Stimulated activated naive CD8-positive, alpha-beta T cell treated with anti-CD3 and anti-CD28 coated beads, Interleukin-15, Interleukin-2, amounts not matched to agents 100 ng/mL and 50 ng/mL, for 24 hours (primary cell): Measurements from ENCODE around the gene CTSD.

Experiments used
- H3K27ac Mint-ChIP-seq: one replicate; pipeline ENCODE4 v1.8.0; 2021; ENCODE audit warnings: mild to moderate bottlenecking, mixed read lengths
- H3K27me3 Mint-ChIP-seq: one replicate; pipeline ENCODE4 v1.8.0; 2021; ENCODE audit warnings: mixed read lengths
- H3K36me3 Mint-ChIP-seq: one replicate; pipeline ENCODE4 v1.8.0; 2021; ENCODE audit warnings: low read depth, mixed read lengths
- H3K4me1 Mint-ChIP-seq: one replicate; pipeline ENCODE4 v1.8.0; 2021; ENCODE audit warnings: low read depth, mixed read lengths
- H3K4me3 Mint-ChIP-seq: one replicate; pipeline ENCODE4 v1.8.0; 2021; ENCODE audit warnings: mild to moderate bottlenecking, mixed read lengths
- H3K9me3 Mint-ChIP-seq: one replicate; pipeline ENCODE4 v1.8.0; 2021; ENCODE audit warnings: mixed read lengths

The CTSD gene

DNA sequence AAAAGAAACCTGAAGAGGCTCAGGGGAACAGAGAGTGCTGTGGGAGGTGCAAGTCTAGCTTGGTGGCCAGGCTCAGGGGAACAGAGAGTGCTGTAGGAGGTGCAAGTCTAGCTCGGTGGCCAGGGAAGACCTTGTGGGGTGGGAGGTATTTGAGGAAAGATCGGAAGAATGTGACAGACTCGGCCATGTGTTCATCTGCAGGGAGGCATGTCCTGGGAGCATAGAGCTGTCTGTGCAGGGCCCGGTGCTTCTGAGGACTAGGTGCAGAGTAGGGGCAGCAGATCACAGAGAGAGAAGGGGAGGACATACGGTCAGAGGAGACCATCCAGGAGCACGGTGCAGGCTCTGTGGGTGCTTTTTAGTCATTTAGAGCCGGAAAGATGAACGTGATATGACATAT lies 24.2 kb downstream of the CTSD start:
- no peaks in the 10 kb centered on the region for H3K4me1 Mint-ChIP-seq
- H3K27ac Mint-ChIP-seq = no peak overlapping the region
- peaks cover 24% of the 10 kb centered on the region for H3K9me3 Mint-ChIP-seq
- peaks cover 16% of the 10 kb centered on the region for H3K27me3 Mint-ChIP-seq
- H3K4me3 Mint-ChIP-seq = no peak overlapping the region
- peaks cover 10% of the 10 kb centered on the region for H3K36me3 Mint-ChIP-seq

DNA sequence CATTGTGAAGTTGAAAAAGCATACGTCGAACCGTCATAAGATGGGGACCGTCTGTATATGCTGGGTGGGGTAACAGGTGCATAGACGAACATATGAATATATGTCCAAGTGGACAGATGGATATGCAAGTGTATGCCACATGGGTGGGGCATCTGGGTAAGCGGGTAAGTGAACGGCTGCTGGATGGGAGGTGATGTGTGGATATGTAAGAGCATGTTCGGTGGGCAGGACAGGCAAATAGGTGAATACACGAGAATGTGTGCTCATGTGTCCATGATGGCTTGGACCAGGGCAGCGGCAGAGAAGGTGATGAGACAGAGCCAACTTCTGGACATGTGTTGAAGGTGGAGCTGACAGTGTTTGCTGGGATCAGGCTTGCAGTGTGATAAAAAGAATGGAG lies 25.3 kb downstream of the CTSD start:
- Mint-ChIP-seq H3K27ac (no peak overlapping the region), H3K36me3 (peaks cover 10% of the 10 kb centered on the region), H3K4me3 (no peak overlapping the region), H3K27me3 (peaks cover 19% of the 10 kb centered on the region), H3K9me3 (peaks cover 24% of the 10 kb centered on the region), H3K4me1 (peaks cover 11% of the 10 kb centered on the region)

DNA sequence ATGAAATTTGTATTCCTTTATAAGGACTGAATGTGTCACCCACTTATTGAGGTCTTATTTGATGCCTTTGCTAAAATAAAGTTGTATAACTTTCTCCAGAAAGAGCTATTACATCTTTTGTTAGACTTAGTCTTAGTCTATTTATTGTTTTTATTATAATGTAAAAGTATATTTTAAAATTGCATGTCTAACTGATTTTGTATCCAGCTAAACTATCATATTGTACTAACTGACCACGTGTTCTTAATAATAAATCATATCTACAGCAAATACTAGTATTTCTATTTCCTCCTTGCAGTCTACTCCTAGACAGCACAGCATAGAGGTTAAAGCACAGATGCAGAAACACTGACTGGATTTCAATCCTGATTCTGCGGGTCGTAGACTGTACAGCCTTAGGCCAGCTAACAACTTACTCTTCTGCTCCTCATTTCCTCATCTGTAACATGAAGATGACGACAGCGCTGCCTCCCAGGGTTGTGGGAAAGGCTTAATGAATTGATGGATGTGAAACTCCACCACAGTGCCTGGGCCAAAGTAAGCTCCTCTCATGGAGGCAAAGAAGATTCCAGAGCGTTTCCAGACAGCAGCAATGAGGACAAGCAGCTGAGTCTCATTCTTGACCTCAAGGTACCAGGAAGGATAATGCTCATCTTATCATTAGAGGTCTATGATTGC lies 26.5 kb downstream of the CTSD start:
- Mint-ChIP-seq H3K9me3 (peaks cover 24% of the 10 kb centered on the region), H3K27ac (no peak overlapping the region), H3K4me3 (no peak overlapping the region), H3K36me3 (peaks cover 10% of the 10 kb centered on the region), H3K27me3 (peaks cover 19% of the 10 kb centered on the region), H3K4me1 (peaks cover 13% of the 10 kb centered on the region)

GRCh38 chr11:1736447-1736992 lies 27.2 kb downstream of the CTSD start:
- Mint-ChIP-seq H3K9me3 (peaks cover 26% of the 10 kb centered on the region), H3K4me1 (peaks cover 16% of the 10 kb centered on the region), H3K27ac (no peak overlapping the region), H3K27me3 (peaks cover 23% of the 10 kb centered on the region), H3K4me3 (no peak overlapping the region), H3K36me3 (peaks cover 10% of the 10 kb centered on the region)

DNA sequence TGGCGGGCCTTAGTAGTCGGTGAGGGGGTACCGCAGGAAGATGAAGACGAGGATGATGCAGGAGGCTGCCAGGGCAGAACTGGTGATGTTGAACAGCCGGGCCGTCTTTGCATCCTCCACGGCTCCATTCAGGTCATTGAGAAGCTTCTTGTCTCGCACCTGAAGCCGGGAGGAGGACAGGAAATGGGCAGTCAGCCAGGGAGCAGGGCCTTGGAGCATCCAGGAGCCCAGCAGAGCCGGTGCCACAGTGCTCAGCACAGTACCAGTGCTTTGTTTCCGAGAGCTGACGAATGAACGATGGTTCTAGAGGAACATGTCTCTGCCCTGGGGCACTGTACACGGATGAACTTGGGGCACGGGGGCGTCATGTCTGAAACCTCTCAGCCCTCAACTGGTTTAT lies 28.5 kb downstream of the CTSD start:
- peaks cover 26% of the 10 kb centered on the region for H3K27me3 Mint-ChIP-seq
- peaks cover 33% of the 10 kb centered on the region for H3K9me3 Mint-ChIP-seq
- peaks cover 23% of the 10 kb centered on the region for H3K4me1 Mint-ChIP-seq
- no peak overlapping the region for H3K27ac Mint-ChIP-seq
- H3K36me3 Mint-ChIP-seq = peaks cover 10% of the 10 kb centered on the region
- no peak overlapping the region for H3K4me3 Mint-ChIP-seq

- peaks cover 29% of the 10 kb centered on the region for H3K4me1 Mint-ChIP-seq
These were observed 29.1 kb downstream of the CTSD start for GRCh38 chr11:1734641-1735081.

DNA sequence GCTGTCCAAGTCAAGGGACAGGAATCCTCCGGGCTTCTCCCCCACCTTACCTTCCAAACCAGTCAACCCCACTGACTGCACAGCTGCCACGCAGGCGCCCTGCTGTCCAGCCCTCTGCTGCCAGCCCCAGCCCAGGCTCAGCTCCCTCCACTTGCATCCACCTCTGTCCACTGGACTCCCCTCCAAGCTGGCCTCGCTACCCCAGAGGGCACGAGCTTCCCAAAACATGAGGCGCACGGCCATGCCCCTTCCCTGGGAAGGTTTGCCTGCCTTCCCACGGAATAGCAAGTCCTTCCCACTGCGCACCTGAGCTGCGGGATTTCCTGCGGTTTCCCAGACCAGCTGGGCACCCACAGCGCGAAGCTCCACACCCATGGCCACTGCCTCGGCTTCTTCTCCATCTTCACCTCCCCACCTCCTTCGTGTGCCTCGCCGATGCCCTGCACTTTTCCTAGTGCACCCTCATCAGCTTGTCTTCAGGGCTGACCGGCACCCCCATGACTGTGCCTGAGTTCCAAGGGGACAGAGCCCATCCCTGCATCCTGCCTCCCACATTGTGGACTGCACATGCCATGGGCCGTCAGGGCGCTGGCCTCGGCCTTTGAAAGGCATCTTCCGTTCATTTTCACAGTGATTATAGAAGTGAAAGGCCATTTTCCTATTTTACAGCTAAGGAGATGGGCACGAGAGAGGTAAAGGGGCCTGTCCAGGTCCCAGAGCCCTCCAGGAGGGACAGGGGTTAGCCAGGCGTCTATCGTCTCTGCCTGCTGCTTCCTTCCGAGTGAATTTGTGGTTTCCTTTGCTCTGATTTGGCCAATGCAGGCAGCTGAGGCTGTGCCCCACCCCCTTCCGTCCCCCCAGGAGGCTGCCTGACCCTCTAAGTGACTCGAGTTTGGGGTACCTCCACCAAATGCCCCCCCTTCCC lies 29.7 kb downstream of the CTSD start:
- Mint-ChIP-seq H3K27me3 (peaks cover 26% of the 10 kb centered on the region), H3K27ac (no peak overlapping the region), H3K4me3 (no peak overlapping the region)

More at GRCh38 chr11:1734641-1735081, 29.1 kb downstream of the CTSD start:
- Mint-ChIP-seq H3K36me3 (peaks cover 10% of the 10 kb centered on the region), H3K27ac (no peak overlapping the region), H3K27me3 (peaks cover 26% of the 10 kb centered on the region), H3K9me3 (peaks cover 33% of the 10 kb centered on the region), H3K4me3 (no peak overlapping the region)

GRCh38 chr11:1733009-1733715 lies 30.6 kb downstream of the CTSD start:
- Mint-ChIP-seq H3K36me3 (peaks cover 10% of the 10 kb centered on the region), H3K9me3 (peaks cover 33% of the 10 kb centered on the region), H3K27ac (no peak overlapping the region), H3K4me3 (no peak overlapping the region), H3K27me3 (peaks cover 22% of the 10 kb centered on the region), H3K4me1 (peaks cover 44% of the 10 kb centered on the region)

More for the DNA sequence above, 29.7 kb downstream of the CTSD start:
- Mint-ChIP-seq H3K9me3 (peaks cover 33% of the 10 kb centered on the region), H3K36me3 (peaks cover 10% of the 10 kb centered on the region), H3K4me1 (peaks cover 36% of the 10 kb centered on the region)

DNA sequence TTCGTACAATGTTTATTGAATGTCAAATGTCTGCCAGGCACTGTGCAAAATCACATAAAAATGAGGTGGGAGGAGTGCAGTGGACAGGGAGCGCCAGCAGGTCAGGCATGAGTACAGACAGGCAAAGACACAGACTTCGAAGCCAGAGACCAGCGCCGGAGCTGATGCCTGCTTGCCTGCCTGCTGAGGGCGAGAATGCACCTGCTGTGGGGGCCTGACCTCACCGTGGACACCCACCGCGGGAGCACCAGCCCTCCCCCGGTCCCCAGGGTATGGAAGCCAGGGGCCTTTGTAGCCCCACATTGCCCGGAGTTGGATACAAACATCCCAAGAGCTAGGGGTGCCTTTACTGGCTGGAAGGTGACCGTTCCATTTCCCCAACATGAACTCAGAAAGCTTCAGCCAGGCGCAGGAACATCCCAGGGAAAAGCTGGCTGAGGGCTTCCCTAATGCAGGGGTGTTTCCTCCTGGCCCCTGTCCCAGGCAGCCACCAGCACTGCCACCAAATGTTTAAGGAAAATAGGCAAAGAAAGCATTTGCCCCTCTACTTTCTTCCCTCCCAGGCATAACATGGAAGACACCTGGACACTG lies 31.2 kb downstream of the CTSD start:
- H3K4me3 Mint-ChIP-seq = no peak overlapping the region
- H3K4me1 Mint-ChIP-seq = peaks cover 50% of the 10 kb centered on the region
- H3K9me3 Mint-ChIP-seq = peaks cover 29% of the 10 kb centered on the region
- peaks cover 21% of the 10 kb centered on the region for H3K27me3 Mint-ChIP-seq
- peaks cover 10% of the 10 kb centered on the region for H3K36me3 Mint-ChIP-seq
- H3K27ac Mint-ChIP-seq = no peak overlapping the region

DNA sequence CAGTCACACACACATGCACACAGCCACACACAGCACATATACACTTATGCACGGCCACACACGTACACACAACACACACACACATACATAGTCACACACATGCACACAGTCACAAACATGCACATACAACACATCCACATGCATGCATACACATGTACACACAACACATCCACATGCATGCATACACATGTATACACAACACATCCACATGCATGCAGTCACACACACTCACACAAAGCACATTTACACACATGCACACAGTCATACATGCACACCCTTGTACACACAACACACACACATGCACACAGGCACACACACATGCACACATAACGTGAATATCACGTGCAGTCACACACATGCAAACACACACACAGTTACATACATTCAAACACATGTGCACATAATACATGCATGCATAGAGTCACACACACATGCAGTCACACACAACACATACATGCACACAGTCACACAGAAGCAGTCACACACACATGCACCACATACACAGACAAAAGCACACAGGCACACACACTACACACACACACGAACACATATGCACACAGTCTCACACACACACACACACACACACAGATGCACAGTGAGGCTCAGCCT lies 32.2 kb downstream of the CTSD start:
- Mint-ChIP-seq H3K36me3 (peaks cover 10% of the 10 kb centered on the region), H3K4me1 (peaks cover 60% of the 10 kb centered on the region), H3K9me3 (peaks cover 21% of the 10 kb centered on the region), H3K4me3 (no peak overlapping the region), H3K27ac (no peak overlapping the region), H3K27me3 (peaks cover 21% of the 10 kb centered on the region)

DNA sequence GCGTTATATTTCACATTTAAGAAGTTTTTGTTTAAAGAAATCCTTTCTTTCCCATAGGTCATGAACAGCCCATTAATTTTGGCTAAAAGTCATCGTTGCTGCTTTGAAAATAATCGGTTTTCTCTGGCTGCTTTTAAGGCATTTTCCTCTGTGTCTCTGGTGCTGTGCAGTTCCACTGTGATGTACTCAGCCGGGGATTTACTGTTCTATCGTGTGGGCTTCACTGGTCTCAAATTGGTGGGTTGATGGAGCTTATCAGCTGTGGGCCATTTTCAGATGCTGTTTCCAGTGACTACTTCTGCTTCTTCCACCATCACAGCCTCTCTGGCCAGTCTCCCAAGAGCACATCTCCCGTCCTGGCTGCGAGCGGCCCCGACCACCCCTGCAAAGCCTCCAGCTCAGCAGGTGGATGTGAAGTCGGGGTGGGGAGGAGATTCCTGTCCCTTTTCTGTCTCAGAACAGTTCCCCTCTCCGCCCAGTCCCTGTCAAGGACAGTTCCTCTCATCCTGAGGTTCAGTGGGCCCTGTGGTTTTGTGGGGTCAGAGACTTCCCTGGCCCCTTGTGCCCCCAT lies 33.6 kb downstream of the CTSD start:
- no peak overlapping the region for H3K4me3 Mint-ChIP-seq
- peaks cover 9% of the 10 kb centered on the region for H3K9me3 Mint-ChIP-seq
- H3K27ac Mint-ChIP-seq = peak overlapping the region; percentile 56
- H3K27me3 Mint-ChIP-seq = peaks cover 9% of the 10 kb centered on the region
- peaks cover 65% of the 10 kb centered on the region for H3K4me1 Mint-ChIP-seq
- no peaks in the 10 kb centered on the region for H3K36me3 Mint-ChIP-seq

- H3K4me3 Mint-ChIP-seq = peak overlapping the region; percentile 58
- H3K36me3 Mint-ChIP-seq = no peaks in the 10 kb centered on the region
- H3K9me3 Mint-ChIP-seq = peaks cover 9% of the 10 kb centered on the region
- H3K27ac Mint-ChIP-seq = peak overlapping the region; percentile 85
- peaks cover 9% of the 10 kb centered on the region for H3K27me3 Mint-ChIP-seq
- peaks cover 65% of the 10 kb centered on the region for H3K4me1 Mint-ChIP-seq
These were observed 34.1 kb downstream of the CTSD start for GRCh38 chr11:1729692-1730011.

DNA sequence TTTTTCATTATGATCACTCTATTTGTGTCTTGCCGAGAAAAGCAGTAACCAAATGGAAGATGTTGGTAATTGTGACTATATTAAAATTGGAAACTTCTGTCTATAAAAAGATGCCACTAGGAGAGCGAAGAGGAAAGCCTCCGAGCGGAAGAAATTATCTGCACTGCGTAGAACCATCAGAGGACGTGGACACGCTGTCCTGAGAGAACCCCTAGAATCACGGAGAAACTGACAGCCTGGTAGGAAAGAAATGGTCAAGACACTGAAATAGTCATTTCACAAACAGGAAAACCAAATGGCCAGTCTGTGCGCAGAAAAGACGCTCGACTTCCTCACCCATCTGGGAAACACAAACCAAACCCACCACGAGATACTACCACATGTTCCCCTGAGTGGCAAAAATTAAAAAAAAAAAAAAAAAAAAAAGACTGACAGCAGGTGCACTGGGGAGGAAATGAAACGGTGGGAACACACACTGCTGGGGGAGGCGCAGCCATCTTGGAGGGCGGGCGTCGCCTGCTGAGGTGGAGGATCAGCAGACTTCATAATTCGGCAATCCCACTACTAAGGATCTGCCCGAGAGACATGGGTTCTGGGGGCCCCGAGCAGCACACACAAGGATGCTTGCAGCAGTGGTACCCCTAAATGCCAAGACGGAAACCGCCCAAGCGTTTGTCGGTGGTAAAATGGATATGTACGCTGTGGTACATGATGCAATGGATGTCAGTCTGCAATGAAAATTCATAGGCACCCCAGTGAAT lies 34.6 kb downstream of the CTSD start:
- peaks cover 61% of the 10 kb centered on the region for H3K4me1 Mint-ChIP-seq
- peak overlapping the region; percentile 85 for H3K27ac Mint-ChIP-seq
- H3K36me3 Mint-ChIP-seq = no peaks in the 10 kb centered on the region
- peaks cover 9% of the 10 kb centered on the region for H3K27me3 Mint-ChIP-seq
- peaks cover 9% of the 10 kb centered on the region for H3K9me3 Mint-ChIP-seq
- peak overlapping the region; percentile 58 for H3K4me3 Mint-ChIP-seq
